A549 (cell line): Measurements from ENCODE around the gene SLC48A1.

Source experiments
- EP300 ChIP-seq, 2 experiments: fragments of >200 bp; sonication (Bioruptor Twin); formaldehyde crosslinking; IDR thresholded peaks; 2 replicates in 1 of 2; 3 replicates in 1 of 2; pipeline ENCODE4 v1.6.1; 2016 to 2017
- FOSB ChIP-seq: fragments of 250-450 bp; sonication (Bioruptor Pico); IDR thresholded peaks from 2 replicates; pipeline ENCODE4 v1.5.0; 2020; ENCODE audit warnings: mild to moderate bottlenecking, moderate library complexity
- HOXA7 ChIP-seq: fragments of 250-450 bp; sonication (Bioruptor Pico); IDR thresholded peaks from 2 replicates; pipeline ENCODE4 v1.5.0; 2020; ENCODE audit warnings: mild to moderate bottlenecking, moderate library complexity
- JUNB ChIP-seq: fragments of >200 bp; sonication (Bioruptor Twin); formaldehyde crosslinking; IDR thresholded peaks from 2 replicates; pipeline ENCODE4 v1.6.1; 2016
- KDM5A ChIP-seq: fragments of 200-600 bp; sonication (generic); IDR thresholded peaks from 2 replicates; pipeline ENCODE4 v1.6.1; 2016; ENCODE audit warnings: antibody characterized with exemption, mild to moderate bottlenecking
- MAZ ChIP-seq: fragments of 150-350 bp; IDR thresholded peaks from 2 replicates; pipeline ENCODE4 v1.6.1; 2014; ENCODE audit warnings: antibody characterized with exemption, low read depth, low read length, borderline replicate concordance
- POLR2A ChIP-seq: IDR thresholded peaks from 2 replicates; pipeline ENCODE4 v1.6.1; 2012; ENCODE audit warnings: mild to moderate bottlenecking, low read length
- RAD21 ChIP-seq, 2 experiments: fragments of >200 bp in 1 of 2; sonication (Bioruptor Twin) in 1 of 2; formaldehyde crosslinking in 1 of 2; IDR thresholded peaks in 1 of 2; conservative IDR thresholded peaks in 1 of 2; 2 replicates in 1 of 2; 3 replicates in 1 of 2; pipeline ENCODE4 v1.6.1; 2012 to 2018; ENCODE audit warnings: inconsistent platforms in 1 of 2
- SREBF2 ChIP-seq: fragments of 450-650 bp; IDR thresholded peaks from 2 replicates; pipeline ENCODE4 v1.6.1; 2014; ENCODE audit warnings: mild to moderate bottlenecking, moderate library complexity
- ZC3H11A ChIP-seq: fragments of 450-650 bp; IDR thresholded peaks from 2 replicates; pipeline ENCODE4 v1.6.1; 2014; ENCODE audit warnings: antibody characterized with exemption, mild to moderate bottlenecking
- TF ChIP-seq, protein P1 (sequence below): fragments of >200 bp; sonication (Bioruptor Twin); formaldehyde crosslinking; IDR thresholded peaks from 3 replicates; pipeline ENCODE4 v1.5.1; 2016
- TF ChIP-seq, protein P2 (sequence below): fragments of 250-450 bp; sonication (Bioruptor Pico); IDR thresholded peaks from 2 replicates; pipeline ENCODE4 v1.5.0; 2021; ENCODE audit warnings: mild to moderate bottlenecking, moderate library complexity, borderline replicate concordance

DNA sequence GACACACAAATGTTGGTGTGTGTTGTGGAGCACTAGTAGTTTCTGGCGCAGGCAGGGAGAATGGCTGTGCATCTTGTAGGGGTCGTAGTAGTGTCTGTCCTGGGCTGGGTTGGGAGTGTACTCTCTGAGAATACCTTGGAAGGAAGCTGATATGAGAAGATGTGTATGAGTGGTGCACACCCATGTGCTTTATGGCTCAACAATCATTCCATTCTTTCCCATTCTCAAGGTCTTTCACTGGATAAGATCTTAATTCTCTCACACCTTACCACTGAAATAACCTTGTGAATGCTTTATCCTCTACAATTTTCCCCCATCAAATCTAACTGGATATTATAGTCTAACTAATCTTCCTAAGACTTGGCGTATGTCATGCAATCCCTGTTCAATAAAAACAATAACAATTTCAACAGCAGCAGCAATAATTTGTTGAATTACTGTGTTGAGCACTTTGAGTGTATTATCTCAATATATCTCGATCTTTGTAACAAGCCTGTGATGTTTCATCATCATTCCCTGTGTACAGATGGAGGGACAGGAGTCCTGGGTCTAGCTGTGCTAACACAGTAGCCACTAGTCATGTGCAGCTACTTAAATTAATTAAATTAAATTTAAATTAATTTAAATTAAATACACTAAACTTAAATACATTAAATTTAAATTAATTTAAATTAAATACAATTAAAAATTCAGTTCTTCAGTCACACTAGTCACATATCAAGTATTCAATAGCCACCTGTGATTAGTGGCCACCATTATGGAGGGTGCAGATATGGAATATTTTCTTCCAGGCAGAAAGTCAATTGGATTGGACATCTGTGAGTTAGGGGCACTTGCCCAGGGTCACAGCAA is 3.6 kb upstream of the SLC48A1 start:
- TF ChIP-seq POLR2A (no peak), EP300 (IDR thresholded peaks at IDR 0.05) (no peak), FOSB (CRISPR knock-in tag) (no peak), JUNB (no peak), RAD21 (conservative IDR thresholded peaks at IDR 0.05 in 1 of 2, IDR thresholded peaks at IDR 0.05 in 1 of 2) (no peak), SREBF2 (no peak), HOXA7 (CRISPR knock-in tag) (no peak), MAZ (no peak), KDM5A (no peak), ZC3H11A (no peak)
- TF ChIP-seq, protein P1, sequence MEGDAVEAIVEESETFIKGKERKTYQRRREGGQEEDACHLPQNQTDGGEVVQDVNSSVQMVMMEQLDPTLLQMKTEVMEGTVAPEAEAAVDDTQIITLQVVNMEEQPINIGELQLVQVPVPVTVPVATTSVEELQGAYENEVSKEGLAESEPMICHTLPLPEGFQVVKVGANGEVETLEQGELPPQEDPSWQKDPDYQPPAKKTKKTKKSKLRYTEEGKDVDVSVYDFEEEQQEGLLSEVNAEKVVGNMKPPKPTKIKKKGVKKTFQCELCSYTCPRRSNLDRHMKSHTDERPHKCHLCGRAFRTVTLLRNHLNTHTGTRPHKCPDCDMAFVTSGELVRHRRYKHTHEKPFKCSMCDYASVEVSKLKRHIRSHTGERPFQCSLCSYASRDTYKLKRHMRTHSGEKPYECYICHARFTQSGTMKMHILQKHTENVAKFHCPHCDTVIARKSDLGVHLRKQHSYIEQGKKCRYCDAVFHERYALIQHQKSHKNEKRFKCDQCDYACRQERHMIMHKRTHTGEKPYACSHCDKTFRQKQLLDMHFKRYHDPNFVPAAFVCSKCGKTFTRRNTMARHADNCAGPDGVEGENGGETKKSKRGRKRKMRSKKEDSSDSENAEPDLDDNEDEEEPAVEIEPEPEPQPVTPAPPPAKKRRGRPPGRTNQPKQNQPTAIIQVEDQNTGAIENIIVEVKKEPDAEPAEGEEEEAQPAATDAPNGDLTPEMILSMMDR: no peak
- TF ChIP-seq, protein P2, sequence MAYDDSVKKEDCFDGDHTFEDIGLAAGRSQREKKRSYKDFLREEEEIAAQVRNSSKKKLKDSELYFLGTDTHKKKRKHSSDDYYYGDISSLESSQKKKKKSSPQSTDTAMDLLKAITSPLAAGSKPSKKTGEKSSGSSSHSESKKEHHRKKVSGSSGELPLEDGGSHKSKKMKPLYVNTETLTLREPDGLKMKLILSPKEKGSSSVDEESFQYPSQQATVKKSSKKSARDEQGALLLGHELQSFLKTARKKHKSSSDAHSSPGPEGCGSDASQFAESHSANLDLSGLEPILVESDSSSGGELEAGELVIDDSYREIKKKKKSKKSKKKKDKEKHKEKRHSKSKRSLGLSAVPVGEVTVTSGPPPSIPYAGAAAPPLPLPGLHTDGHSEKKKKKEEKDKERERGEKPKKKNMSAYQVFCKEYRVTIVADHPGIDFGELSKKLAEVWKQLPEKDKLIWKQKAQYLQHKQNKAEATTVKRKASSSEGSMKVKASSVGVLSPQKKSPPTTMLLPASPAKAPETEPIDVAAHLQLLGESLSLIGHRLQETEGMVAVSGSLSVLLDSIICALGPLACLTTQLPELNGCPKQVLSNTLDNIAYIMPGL (CRISPR knock-in tag): no peak
